Skin of body (tissue), 2 donors: ENCODE data around the gene TRIP6. TPM values are rescaled to one million over a fixed set of nuclear protein-coding genes. Genes with fewer than 3 reads are reported as not detected.
A peak's percentile ranks its signal among the peaks of the same experiment; 100 is the strongest.
"Not testable (repeated sequence)": the region's sequence is repeated elsewhere in the genome, so short reads cannot be mapped to it uniquely, and the experiment has no call there.

ENCODE experiments used
- DNase-seq: peaks from one replicate; lab custom pipeline; 2025; lab: John Stamatoyannopoulos, UW
- total RNA-seq: library from RNA; depleted of rRNA; stranded (reverse); fragments of >200 nt; gene quantifications from one replicate; pipeline ENCODE4 v1.2.3, GENCODE V29; 2014

Gene TRIP6
- total RNA-seq, 1 donor from 2014 or later = 36.5 TPM

DNA sequence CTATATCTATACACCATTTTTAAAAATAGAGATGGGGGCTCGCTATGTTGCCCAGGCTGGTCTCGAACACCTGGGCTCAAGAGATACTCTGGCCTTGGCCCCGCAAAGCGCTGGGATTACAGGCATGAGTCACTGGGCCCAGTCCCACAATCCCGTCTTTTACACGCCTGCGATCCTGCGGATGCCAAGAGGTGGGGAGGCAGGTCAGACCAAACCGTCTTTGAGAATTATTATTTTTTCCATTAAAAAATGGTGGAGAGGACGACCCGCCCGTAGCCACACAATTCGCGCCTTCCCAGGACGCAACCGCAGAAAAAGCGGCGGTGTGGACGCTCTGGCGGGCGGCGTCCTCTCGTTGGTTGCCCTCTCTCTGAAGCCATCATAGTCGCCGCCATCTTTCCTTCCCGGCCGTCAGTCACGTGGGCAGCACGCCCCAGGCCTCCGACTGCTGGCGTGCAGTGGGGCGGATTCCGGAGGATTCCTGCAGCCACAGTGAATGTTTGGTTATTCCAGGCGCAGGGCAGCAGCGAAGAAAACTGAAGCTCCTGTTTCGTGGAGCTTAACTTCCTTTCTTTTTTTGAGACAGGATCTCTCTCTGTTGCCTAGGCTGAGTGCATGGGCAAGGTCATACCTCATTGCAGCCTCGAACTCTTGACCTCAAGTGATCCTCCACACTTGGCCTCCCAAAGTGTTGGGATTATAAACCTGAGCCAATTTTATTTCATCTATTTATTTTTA lies 29.9 kb upstream of the TRIP6 start:
- DNase-seq = peak; percentile 90

DNA sequence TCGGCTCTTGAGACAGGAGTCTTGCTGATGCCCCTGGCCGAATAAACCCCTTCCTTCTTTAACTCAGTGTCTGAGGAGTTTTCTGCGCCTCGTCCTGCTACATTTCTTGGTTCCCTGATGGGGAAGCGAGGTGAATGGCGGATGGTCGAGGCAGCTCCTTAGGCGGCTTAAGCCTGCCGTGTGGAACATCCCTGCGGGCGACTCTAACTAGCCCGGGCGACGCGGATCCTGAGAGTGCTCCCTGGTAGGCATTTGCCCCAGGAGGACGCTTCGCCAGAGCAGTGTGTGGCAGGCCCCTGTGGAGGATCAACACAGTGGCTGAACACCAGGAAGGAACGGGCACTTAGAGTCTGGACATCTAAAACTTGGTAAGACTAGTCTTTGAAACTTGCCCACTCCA lies 27.8 kb upstream of the TRIP6 start:
- DNase-seq = no peak

DNA sequence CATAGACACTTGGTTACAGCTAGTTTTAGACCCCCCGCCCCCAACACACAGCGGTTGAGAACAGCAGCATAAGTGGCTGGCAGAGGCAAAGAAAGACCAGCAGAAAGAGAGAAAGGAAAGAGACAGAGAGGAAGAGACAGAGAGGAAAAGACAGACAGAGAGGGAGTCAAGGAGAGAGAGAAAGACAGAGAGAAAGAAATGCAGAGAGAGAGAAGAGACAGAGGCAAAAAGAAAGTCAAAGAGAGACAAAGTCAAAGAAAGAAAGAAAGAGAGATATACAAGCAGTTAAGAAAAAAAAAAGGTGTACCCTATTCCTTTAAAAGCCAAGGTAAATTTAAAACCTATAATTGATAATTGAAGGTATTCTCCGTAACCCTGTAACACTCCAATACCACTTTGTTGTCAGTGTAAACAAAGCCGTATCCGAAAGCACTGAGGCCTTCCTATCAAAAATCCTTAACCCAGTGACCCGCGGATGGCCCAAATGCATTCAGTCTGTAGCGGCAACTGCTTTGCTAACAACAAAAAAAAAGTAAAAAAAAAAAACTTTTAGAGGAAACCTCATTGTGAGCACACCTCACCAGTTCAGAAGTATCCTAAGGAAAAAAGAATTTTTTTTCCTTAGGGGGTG lies 26.6 kb upstream of the TRIP6 start:
- no peak for DNase-seq

DNA sequence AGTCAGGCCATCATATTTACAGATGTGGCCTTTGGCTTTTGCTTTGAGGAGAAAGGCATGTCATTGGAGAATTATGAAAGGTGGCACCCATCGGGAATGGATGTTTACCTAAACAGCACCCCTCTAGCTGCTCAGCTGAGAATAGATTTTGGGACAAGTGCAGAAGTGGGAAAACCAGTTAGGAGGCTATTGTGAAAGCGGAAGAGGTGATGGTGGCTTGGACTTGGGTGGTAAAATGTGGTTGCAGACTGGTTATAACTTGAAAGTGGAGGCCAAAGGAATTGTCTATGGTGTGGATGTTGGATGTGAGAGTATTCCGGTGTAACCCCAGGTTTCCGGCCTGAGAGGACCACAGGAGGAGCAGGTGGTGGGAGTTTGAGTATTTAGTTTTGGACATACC lies 19.8 kb upstream of the TRIP6 start:
- DNase-seq = no peak

DNA sequence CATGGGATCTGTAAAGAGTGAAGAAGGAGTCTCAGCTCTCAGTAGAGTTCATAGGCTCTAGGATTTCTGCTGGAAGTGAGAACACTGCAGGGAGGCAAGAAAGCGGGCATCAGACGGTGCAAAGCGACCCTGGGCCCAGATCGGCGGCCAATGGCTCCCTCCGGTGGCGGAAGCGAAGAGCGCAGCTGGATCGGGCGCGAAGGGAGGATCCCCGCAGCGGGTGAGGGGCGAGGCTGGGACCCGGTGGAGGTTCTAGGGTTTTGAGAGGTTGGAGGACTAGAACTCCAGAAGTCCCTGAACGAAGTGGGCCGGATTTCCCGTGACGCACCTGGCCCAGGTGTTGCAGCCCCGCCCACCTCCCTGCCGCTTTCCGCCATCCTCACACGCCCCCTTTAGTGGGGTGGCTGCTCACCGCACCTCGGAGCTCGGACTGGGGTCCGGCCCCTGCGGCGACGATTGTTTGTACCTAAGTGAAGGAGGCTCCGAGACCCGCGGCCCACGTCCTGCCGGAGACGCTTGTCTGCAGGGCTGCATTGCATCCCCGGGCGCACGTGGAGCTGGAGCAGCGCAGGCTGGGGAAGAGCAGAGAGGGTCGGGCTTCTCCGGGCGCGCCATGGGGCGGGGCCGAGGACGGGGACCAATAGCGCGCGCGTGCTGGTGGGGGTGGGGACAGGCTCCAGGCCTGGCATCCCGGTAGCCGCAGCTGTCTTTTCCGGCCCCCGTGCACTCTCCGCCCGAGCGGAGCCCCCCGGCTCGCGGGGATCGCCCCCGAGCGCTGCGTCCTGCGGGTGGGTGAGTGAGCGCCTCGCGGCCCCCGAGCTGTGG lies 14.9 kb upstream of the TRIP6 start, which contains the start of gene SLC12A9:
TSS of gene SLC12A9 (plus strand) at position 666 of the 825 bp plus-strand sequence. CDS start 1,485 bp downstream, outside the sequence.
- peak; percentile 86 for DNase-seq

GRCh38 chr7:100854146-100854895 lies 12.9 kb upstream of the TRIP6 start:
- DNase-seq = no peak

DNA sequence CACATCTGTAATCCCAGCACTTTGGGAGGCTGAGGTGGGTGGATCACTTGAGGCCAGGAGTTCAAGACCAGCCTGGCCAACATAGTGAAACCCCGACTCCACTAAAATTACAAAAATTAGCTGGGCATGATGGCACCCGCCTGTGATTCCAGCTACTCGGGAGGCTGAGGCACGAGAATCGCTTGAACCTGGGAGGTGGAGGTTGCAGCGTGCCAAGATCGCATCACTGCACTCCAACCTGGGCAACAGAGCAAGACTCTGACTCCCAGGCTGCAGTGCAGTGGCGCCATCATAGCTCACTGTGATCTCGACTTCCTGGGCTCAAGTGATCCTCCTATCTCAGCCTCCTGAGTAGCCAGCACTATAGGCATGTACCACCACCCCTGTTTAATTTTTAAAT lies 12.3 kb upstream of the TRIP6 start:
- not testable (repeated sequence) for DNase-seq

DNA sequence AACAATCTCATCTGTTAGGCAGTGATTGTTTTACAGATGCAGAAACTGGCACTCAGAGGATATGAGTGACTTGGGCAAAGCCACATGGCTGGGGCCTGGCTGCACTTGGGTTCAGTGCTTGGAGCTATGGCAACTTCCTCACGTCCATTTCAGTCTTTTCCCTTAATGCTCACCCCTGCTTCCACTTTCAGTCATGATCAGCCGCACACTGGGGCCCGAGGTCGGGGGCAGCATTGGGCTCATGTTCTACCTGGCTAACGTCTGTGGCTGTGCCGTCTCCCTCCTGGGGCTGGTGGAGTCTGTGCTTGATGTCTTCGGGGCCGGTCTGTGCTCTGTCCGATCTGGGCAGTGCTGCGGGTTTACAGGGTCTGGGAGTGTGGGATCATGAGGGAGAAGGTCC lies 11.7 kb upstream of the TRIP6 start:
- no peak for DNase-seq

- no peak for DNase-seq
Observed at GRCh38 chr7:100856871-100857282, 10.3 kb upstream of the TRIP6 start.

DNA sequence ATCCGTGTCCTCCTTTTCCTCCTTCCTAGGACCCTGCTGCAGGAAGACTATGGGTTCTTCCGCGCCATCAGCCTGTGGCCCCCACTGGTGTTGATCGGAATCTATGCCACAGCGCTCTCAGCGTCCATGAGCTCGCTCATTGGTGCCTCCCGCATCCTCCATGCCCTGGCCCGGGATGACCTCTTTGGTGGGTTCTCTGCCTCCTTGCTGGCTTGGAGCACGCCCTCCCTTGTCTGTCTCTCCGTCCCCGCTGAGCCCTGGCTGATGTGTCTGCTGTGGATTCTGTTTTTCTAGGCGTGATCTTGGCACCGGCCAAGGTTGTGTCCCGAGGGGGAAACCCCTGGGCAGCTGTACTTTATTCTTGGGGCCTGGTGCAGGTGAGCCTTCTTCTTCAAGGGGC lies 7.3 kb upstream of the TRIP6 start:
- no peak for DNase-seq

GRCh38 chr7:100860702-100861615 lies 6.2 kb upstream of the TRIP6 start:
- DNase-seq = no peak

DNA sequence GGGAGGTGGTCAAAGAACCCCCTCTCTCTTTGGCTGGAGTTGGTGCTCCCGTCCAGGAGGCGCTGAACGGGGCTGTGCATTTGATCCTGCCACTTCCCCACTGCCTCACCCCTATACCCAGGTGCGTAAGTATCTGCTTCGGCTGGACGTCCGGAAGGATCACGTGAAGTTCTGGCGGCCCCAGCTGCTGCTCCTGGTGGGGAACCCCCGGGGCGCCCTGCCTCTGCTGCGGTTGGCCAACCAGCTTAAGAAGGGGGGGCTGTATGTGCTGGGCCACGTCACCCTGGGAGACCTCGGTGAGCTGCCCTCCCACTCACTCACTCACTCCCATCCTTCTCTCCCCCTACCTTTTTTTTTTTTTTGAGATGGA lies 5.6 kb upstream of the TRIP6 start:
- DNase-seq = no peak

DNA sequence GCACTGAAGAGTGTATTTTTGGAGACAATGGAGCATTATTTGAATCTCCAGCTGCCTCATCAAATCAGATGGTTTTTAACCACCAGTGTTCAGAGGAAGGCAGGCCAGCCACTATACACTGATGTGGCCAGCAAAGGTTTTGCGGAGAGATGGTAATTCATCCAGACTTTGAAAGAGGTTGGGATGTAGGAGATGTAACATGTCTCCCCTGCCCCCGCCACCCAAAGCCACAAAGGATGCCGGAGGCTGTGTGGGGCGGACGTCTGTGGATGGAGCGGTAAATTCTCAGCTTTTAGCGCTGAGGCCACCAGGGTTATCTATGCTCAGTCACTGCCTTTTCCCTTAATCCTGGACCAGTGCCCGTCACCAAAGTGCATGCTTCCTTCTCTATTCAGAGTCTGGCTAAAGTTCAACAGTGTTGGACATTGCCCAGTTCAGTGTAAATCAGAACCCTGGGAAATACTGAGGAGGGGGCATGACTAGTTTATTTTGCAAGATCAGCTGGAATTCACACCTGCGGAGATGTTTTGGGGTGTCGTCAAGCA lies 3.7 kb upstream of the TRIP6 start:
- no peak for DNase-seq

GRCh38 chr7:100864263-100864845 lies 2.8 kb upstream of the TRIP6 start:
- no peak for DNase-seq

- no peak for DNase-seq
Observed at GRCh38 chr7:100865372-100865911, 1.7 kb upstream of the TRIP6 start.

DNA sequence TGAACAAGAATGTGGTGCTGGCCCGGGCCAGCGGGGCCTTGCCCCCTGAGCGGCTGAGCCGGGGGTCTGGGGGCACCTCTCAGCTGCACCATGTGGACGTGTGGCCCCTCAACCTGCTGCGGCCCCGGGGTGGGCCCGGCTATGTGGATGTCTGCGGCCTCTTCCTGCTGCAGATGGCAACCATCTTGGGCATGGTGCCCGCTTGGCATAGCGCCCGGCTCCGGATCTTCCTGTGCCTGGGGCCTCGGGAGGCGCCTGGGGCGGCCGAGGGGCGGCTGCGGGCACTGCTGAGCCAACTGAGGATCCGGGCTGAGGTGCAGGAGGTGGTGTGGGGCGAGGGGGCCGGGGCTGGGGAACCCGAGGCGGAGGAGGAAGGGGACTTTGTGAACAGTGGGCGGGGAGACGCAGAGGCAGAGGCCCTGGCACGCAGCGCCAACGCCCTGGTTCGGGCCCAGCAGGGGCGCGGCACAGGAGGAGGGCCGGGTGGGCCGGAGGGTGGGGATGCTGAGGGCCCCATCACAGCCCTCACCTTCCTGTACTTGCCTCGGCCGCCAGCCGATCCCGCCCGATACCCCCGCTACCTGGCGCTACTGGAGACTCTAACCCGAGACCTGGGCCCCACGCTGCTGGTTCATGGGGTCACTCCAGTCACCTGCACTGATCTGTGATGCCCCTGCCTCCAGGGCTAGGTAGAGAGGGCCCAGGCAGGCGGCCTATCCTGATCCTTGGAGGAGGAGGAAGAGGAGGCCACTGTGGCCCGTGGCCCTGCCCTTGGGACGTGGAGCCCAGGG lies 1.1 kb upstream of the TRIP6 start:
- no peak for DNase-seq

- no peak for DNase-seq
Observed at GRCh38 chr7:100866729-100867039, 503 bp upstream of the TRIP6 start.

- DNase-seq = no peak
Observed at GRCh38 chr7:100867776-100868485, 744 bp downstream of the TRIP6 start.
